ENCODE results near the gene PLEKHJ1. TPM values are rescaled to one million over a fixed set of nuclear protein-coding genes. Genes with fewer than 3 reads are reported as not detected.

PLEKHJ1 gene
- total RNA-seq, 1 experiment from 2014 or later, result 78.6 TPM

DNA sequence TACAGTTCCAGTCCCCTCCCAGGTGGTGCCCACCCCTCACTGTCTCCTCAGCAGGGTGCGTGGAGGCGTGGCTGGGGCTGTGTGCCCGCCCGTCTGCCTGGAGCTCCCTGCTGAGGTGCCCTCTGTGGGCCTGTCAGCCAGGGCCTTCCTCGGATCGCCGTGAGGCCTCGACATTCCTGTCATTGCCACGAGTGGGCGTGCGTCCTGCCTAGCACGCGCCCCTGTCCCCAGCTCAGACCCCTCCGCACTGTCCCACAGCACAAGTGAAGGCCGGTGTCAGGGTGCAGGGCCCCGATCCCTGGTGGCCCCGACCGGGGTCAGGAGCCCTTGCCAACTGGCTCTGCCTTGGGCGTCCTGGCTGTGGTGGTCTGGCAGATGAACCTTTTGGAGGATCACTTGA is 40.2 kb downstream of the PLEKHJ1 start:
- ChIA-PET CTCF (no interaction called here), POLR2A (no interaction called here)
- Histone ChIP-seq H3K4me3 (ENCODE audit: low read depth in 2 of 2, low read length in 2 of 2) (no peak overlapping the region), H3K36me3 (ENCODE audit: control insufficient read depth, insufficient read depth, low read length) (no peaks in the 10 kb centered on the region), H3K27me3 (ENCODE audit: control insufficient read depth, insufficient read depth, low read length) (no peaks in the 10 kb centered on the region), H3K27ac (ENCODE audit: low read length) (no peak overlapping the region), H3K4me1 (ENCODE audit: control insufficient read depth, insufficient read depth, low read length) (no peaks in the 10 kb centered on the region), H3K9me3 (ENCODE audit: control insufficient read depth, insufficient read depth, low read depth, low read length) (no peaks in the 10 kb centered on the region)
- BruUV-seq (replicated peaks), result no TSS peak
- DNase-seq (ENCODE audit: low read depth, low spot score) (no peak), ATAC-seq (no peak)
- TF ChIP-seq POLR2AphosphoS5 (IDR thresholded peaks at IDR 0.05; ENCODE audit: low read depth, low read length) (no peak), TCF7L2 (IDR thresholded peaks at IDR 0.05; ENCODE audit: low read depth, low read length) (no peak), CTCF (IDR thresholded peaks at IDR 0.05) (no peak), SIN3A (IDR thresholded peaks at IDR 0.05; ENCODE audit: borderline replicate concordance, insufficient read depth, low read depth, low read length) (no peak)
- TF ChIP-seq, protein P1, sequence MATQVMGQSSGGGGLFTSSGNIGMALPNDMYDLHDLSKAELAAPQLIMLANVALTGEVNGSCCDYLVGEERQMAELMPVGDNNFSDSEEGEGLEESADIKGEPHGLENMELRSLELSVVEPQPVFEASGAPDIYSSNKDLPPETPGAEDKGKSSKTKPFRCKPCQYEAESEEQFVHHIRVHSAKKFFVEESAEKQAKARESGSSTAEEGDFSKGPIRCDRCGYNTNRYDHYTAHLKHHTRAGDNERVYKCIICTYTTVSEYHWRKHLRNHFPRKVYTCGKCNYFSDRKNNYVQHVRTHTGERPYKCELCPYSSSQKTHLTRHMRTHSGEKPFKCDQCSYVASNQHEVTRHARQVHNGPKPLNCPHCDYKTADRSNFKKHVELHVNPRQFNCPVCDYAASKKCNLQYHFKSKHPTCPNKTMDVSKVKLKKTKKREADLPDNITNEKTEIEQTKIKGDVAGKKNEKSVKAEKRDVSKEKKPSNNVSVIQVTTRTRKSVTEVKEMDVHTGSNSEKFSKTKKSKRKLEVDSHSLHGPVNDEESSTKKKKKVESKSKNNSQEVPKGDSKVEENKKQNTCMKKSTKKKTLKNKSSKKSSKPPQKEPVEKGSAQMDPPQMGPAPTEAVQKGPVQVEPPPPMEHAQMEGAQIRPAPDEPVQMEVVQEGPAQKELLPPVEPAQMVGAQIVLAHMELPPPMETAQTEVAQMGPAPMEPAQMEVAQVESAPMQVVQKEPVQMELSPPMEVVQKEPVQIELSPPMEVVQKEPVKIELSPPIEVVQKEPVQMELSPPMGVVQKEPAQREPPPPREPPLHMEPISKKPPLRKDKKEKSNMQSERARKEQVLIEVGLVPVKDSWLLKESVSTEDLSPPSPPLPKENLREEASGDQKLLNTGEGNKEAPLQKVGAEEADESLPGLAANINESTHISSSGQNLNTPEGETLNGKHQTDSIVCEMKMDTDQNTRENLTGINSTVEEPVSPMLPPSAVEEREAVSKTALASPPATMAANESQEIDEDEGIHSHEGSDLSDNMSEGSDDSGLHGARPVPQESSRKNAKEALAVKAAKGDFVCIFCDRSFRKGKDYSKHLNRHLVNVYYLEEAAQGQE (IDR thresholded peaks at IDR 0.05; ENCODE audit: insufficient read depth in 1 of 2, low read depth in 2 of 2, low read length in 1 of 2), result no peak
- in situ Hi-C loops (cut with HindIII; ENCODE audit: low pct_unique_long_range_greater_than_20kb, low sequenced_read_pairs), result no loop called here
- intact Hi-C loops (cut with micrococcal nuclease; ENCODE audit: unreplicated experiment), result no loop called here

DNA sequence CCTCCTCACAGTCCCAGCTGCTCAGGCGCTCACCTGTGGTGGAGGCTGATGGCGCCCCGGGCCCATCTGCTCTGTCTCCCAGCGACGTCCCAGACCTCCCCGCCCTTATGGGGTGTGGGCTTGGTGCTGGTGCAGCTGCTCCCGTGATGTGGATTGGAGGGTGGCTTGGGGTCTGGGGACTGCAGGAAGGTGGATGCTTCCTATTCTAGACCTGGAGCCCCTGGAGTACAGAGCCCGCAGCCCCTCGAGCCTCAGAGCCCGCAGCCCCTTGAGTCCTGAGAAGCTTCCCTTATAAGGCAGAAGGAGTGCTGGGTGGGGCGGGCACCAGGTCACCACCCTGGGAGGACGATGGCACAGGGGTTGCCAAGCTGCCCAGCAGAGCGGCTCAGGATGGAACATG is 40.8 kb downstream of the PLEKHJ1 start:
- POLR2A ChIA-PET, result no interaction called here
- in situ Hi-C loops (cut with HindIII; ENCODE audit: low pct_unique_long_range_greater_than_20kb, low sequenced_read_pairs) (no loop called here), intact Hi-C loops (cut with micrococcal nuclease; ENCODE audit: unreplicated experiment) (no loop called here)
- TF ChIP-seq SIN3A (IDR thresholded peaks at IDR 0.05; ENCODE audit: borderline replicate concordance, insufficient read depth, low read depth, low read length) (no peak), POLR2AphosphoS5 (IDR thresholded peaks at IDR 0.05; ENCODE audit: low read depth, low read length) (no peak), CTCF (IDR thresholded peaks at IDR 0.05) (no peak), TCF7L2 (IDR thresholded peaks at IDR 0.05; ENCODE audit: low read depth, low read length) (no peak)
- TF ChIP-seq, protein P1 (IDR thresholded peaks at IDR 0.05; ENCODE audit: insufficient read depth in 1 of 2, low read depth in 2 of 2, low read length in 1 of 2), result no peak
- no TSS peak for BruUV-seq (replicated peaks)
- H3K4me3 ChIP-seq (ENCODE audit: low read depth in 2 of 2, low read length in 2 of 2), result no peak overlapping the region
- DNase-seq (ENCODE audit: low read depth, low spot score) (no peak), ATAC-seq (no peak)
- H3K36me3 ChIP-seq (ENCODE audit: control insufficient read depth, insufficient read depth, low read length), result no peaks in the 10 kb centered on the region
- no peaks in the 10 kb centered on the region for H3K27me3 ChIP-seq (ENCODE audit: control insufficient read depth, insufficient read depth, low read length)
- no peaks in the 10 kb centered on the region for H3K9me3 ChIP-seq (ENCODE audit: control insufficient read depth, insufficient read depth, low read depth, low read length)
- H3K27ac ChIP-seq (ENCODE audit: low read length), result no peak overlapping the region
- no peaks in the 10 kb centered on the region for H3K4me1 ChIP-seq (ENCODE audit: control insufficient read depth, insufficient read depth, low read length)
- CTCF ChIA-PET, result no interaction called here
